ENCODE measurements around the gene PROM1.

The PROM1 gene

GRCh38 chr4:16062601-16063000, 21.2 kb downstream of the PROM1 start:
- DNase-seq (ENCODE audit: low read depth): no peak

GRCh38 chr4:16056681-16057385, 27.0 kb downstream of the PROM1 start:
- DNase-seq (ENCODE audit: low read depth): no peak

- no peak for DNase-seq (ENCODE audit: low read depth)
Measured at GRCh38 chr4:16055873-16056272, 27.9 kb downstream of the PROM1 start.

- DNase-seq (ENCODE audit: low read depth): no peak
Measured at GRCh38 chr4:16055471-16055870, 28.4 kb downstream of the PROM1 start.

GRCh38 chr4:16052939-16053338, 30.9 kb downstream of the PROM1 start:
- DNase-seq (ENCODE audit: low read depth): no peak

- no peak for DNase-seq (ENCODE audit: low read depth)
Measured at GRCh38 chr4:16051980-16052379, 31.8 kb downstream of the PROM1 start.

- no peak for DNase-seq (ENCODE audit: low read depth)
Measured at GRCh38 chr4:16051132-16051531, 32.7 kb downstream of the PROM1 start.

- no peak for DNase-seq (ENCODE audit: low read depth)
Measured at GRCh38 chr4:16050669-16051068, 33.2 kb downstream of the PROM1 start.

GRCh38 chr4:16048619-16049419, 35.0 kb downstream of the PROM1 start:
- DNase-seq (ENCODE audit: low read depth): no peak

GRCh38 chr4:16045687-16046086, 38.1 kb downstream of the PROM1 start:
- DNase-seq (ENCODE audit: low read depth): no peak

GRCh38 chr4:16043642-16044498, 40.0 kb downstream of the PROM1 start:
- DNase-seq (ENCODE audit: low read depth): no peak

GRCh38 chr4:16039139-16039538, 44.7 kb downstream of the PROM1 start:
- DNase-seq (ENCODE audit: low read depth): no peak

GRCh38 chr4:16037901-16038300, 45.9 kb downstream of the PROM1 start:
- no peak for DNase-seq (ENCODE audit: low read depth)

GRCh38 chr4:16035843-16036242, 48.0 kb downstream of the PROM1 start:
- DNase-seq (ENCODE audit: low read depth): no peak

GRCh38 chr4:16034010-16034748, 49.6 kb downstream of the PROM1 start:
- no peak for DNase-seq (ENCODE audit: low read depth)

- no peak for DNase-seq (ENCODE audit: low read depth)
Measured at GRCh38 chr4:16032396-16032770, 51.4 kb downstream of the PROM1 start.

- no peak for DNase-seq (ENCODE audit: low read depth)
Measured at GRCh38 chr4:16031546-16032395, 52.1 kb downstream of the PROM1 start.

GRCh38 chr4:16029886-16030285, 53.9 kb downstream of the PROM1 start:
- no peak for DNase-seq (ENCODE audit: low read depth)

- no peak for DNase-seq (ENCODE audit: low read depth)
Measured at GRCh38 chr4:16029262-16029661, 54.6 kb downstream of the PROM1 start.

GRCh38 chr4:16027626-16028025, 56.2 kb downstream of the PROM1 start:
- no peak for DNase-seq (ENCODE audit: low read depth)

GRCh38 chr4:16027114-16027513, 56.7 kb downstream of the PROM1 start:
- DNase-seq (ENCODE audit: low read depth): no peak

Data from activated T-cell treated with anti-CD3 and anti-CD28 coated beads for 24 hours (primary cell).